HG03521 (cell line): ENCODE results near the gene SH3BP5.
A peak's percentile ranks its signal among the peaks of the same experiment; 100 is the strongest.
"Not testable (repeated sequence)": the region's sequence is repeated elsewhere in the genome, so short reads cannot be mapped to it uniquely, and the experiment has no call there.

ENCODE experiments used
- ATAC-seq: cut with Tn5 transposase; IDR thresholded peaks from one replicate; pipeline ENCODE4 v1.9.1; 2021; ENCODE audit warnings: mild to moderate bottlenecking, moderate library complexity; ENCODE audit not compliant: unreplicated experiment

The SH3BP5 gene, protein sequence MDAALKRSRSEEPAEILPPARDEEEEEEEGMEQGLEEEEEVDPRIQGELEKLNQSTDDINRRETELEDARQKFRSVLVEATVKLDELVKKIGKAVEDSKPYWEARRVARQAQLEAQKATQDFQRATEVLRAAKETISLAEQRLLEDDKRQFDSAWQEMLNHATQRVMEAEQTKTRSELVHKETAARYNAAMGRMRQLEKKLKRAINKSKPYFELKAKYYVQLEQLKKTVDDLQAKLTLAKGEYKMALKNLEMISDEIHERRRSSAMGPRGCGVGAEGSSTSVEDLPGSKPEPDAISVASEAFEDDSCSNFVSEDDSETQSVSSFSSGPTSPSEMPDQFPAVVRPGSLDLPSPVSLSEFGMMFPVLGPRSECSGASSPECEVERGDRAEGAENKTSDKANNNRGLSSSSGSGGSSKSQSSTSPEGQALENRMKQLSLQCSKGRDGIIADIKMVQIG

DNA sequence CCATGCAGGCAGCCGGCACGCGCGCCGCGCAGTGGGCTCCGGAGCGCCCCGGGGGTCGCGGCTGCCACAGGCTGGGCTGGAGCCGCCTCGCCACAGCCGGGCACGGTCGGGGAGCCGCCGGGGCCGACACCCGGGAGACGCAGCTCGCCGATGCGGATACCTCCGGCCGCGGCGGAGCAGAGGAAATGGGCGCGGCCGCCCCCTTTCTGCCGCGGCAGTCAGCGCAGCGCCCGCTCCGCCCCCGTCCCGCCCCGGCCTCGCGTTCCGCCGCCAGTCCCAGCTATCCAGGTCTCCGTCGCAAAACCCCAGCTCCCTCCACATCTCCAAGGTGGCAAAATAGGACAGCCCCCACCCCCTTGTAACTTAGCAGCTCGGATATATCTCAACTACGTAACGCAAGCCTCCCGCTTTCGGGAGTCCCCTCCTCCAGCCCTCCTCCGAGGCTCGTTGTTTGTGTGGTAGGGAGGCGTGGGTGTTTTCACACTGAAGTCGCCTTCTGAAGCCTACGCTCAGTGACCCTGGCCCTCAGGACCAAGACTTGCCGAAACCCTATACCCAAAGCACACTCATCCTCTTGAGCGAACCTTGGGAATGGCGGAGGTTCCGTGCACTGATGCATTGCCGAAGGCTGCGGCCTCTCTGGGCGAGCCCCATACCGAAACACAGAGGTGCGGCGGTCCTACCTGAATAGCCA is at the start of gene SH3BP5:
Gene SH3BP5, minus strand, starts transcription at position 182 of the 694 bp plus-strand sequence. Its CDS starts 178 bp downstream, at position 4.
- peak; percentile 85 for ATAC-seq

DNA sequence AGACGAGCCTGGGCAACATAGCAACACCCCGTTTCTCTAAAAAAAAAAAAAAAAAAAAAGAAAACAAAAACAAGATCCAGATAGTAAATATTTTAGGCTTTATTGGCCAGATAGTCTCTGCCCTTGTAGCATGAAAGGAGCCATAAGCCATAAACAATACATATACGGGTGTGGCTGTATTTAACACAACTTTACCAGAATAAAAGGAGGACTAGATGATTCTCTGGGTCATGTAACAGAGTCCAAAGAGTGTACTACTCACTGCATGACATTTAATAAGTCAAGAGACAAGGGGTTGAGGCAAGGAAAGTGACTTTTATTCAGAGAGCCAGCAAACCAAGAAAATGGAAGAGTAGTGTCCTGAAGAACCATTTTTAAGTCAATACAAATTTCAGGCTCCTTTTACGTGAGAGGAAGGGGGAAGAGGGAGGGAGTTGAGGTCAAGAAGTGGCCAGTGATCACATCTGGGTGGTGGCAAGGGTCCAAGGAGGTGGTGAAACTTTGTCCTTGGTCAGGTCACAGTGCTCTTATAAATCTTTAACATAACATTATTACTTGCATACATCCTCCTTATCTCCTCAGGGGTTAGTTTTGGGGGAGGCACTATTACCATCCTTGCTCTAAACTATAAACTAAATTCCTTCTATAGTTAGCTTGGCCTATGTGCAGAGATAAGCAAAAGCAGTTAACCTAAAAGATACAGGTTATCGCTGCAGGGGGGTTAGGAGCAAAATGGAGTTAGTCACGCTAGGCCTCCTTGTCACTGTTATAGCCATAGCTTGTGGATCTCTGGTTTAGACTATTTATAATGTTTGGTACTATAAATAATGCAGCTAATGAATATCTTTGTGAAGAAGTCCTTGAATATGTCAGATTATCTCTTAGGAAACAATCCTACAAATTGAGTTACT is 48.8 kb upstream of the SH3BP5 start:
- ATAC-seq = no peak

DNA sequence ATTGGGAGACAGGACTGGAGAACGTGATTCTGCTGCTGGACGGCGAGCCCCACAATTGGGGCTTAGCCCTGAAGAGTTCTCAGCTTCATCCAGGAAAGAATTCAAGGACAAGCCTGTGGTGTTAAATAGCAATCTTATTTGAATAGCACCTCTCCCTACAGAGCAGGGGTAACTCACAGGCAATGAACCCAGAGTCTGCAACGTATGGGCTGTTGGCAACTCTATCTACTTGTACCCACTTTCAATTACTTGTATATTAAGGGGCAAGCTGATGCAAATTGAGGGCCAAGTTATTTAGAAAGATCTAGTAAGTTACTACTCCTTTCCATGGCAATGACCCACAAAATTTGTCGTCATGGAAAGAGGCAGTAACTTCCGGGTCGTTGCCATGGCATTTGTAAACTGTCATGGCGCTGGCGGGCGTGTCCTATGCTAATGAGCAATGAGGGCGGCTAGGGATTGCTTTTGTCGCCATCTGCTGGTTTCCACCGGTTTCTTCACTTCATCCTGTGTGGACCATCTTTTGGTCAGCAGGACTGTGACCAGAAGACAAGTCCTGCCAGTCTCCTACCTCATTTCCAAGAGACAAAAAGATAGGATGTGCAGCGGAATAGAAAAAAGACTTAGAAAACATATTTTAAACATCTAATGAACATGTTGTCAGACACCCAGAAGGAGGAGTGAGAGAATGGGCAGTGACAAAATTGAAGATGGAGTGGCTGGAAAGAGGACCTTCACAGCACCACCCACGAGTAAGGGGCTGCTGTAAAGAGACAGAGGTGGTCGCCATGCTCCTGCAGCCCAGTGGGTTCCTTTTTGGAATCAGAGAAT is 45.8 kb upstream of the SH3BP5 start:
- peak; percentile 86 for ATAC-seq

DNA sequence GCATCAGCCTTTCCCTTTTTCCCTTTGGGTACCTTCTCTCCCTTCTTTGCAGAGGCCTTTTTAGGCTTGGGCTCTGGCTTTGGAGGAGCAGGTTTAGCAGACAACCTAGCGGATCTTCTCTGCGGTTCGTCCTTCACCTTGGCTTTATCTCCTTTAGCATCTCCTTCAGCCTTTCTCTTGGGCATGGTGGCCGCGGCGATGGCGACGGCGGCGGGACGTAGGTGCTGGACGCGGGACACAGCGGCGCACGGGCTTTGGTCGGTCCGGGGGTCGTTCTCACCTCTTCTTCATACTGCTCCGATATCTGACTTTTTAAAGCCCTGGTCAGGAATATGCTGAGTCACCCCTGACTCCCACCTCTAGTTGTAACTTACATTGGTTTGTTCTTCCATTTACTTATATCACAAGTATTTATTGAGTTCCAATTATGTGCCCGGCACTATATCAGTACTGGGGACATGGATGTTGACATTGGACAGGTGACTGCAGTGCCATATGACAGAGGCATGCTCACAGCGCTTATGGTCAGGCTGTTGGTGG is 43.1 kb upstream of the SH3BP5 start:
- ATAC-seq = no peak

DNA sequence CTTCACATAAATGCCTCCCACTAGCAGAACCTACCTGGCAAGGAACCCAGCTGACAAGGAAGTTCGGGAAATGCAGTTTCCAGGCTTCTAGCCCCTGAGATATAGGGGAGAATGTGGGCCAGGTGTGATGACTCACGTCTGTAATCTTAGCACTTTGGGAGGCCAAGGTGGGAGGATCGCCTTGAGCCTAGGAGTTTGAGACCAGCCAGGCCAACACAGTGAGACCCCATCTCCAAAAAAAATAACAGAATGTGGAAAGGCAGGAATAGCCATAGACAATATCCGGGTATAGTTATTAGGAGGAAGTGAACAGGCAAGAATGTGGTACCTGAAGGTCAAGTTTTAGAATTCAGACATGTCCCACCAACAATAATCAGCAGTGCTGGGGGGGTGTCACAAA is 40.5 kb upstream of the SH3BP5 start:
- ATAC-seq = no peak

DNA sequence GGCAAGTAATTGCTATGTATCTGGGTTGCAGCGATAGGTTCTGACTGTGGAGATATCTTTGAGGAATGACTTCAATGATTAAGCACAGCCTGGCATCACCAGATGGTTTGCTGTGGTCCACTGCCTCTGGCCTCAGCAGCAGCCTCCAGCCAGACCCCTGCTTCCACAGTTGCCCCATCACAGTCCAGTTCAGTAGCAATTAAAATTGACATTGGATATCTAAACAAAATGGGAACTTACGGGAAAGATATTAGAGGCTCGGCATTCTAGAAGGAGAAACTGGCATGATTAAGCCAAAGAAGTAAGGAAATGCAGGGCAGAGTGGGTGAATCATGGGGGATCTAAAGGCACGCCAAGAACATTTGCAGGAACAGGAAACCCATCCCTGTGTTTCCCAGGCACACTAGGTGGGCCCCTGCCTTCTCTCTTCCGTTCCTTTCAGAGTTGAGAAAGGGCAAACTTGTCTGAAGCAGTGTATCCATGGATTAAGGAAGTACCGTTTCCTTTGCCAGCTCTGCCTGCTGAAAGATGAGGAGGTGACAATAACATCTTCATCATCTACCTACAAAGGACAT is 36.3 kb upstream of the SH3BP5 start:
- ATAC-seq = no peak

DNA sequence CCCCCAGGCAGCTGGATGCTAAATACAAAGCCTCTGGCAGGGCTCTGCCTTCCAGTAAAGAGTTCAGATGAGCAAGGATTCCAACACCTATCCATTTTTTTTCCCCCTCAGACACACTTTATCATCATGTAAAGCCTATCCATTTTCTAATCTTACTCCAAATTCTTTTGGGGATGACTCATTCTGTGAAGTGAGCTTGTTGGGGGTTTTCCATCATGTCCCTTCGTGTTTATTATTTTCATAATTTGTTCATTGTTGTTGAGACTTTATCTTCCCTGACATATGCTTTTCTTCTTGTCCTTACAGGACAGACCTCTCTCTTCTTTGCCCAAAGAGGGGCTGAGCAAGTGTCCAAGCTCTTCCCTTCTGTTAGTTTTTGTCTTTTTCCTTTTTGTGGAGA is 34.7 kb upstream of the SH3BP5 start:
- ATAC-seq = no peak

DNA sequence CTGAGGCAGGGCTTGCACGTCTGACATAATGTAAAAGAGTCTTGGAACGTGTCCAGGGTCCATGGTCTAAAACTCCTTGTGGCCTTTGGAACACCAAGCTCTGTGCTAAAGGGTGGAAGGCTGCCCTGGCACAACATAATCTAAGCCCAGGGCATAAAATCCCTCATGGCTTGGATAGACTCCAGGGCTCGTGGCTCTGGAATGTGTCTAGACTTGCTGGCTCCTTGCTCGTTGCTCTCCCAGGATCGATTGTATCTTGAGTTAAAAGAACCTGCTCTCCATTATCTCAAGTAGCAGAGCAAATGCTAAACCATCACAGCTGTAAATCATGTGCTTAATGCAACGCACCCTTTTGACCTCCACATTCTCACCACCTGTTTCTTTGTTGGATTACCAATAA is 31.7 kb upstream of the SH3BP5 start:
- not testable (repeated sequence) for ATAC-seq

DNA sequence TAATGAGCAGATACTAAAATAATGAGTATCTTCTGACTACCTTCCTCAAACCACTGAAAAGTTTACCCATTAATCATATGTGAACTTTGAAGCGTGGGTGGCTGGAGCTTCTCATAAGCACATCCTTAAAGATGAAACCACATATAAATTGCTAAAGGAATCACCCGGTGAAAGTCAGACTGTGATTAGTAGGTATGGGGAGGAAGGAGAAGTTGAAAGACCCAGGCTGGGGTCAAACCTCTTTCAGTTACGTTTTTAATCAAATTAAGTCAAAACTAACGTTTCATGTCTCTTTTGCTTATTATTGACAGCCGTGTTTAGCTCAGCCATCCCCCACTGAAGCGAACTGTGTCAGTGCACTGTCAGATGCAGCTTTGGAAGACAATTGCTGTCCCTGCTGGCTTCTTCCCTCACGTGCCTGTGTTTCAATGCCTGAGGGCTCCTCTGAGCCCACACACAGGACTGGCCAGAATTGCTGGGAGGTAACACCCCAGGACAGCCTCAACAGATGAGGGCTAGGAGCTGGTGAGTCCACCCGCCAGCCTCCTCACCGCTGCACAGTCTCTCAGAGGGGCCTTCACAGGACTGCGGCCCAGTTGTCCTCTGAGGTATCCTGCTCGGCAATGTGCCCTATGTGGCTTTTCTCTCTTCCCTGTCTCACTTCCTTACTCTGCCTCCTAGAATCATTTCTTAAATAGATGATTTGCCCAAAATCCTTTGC is 29.3 kb upstream of the SH3BP5 start:
- ATAC-seq = peak; percentile 73

DNA sequence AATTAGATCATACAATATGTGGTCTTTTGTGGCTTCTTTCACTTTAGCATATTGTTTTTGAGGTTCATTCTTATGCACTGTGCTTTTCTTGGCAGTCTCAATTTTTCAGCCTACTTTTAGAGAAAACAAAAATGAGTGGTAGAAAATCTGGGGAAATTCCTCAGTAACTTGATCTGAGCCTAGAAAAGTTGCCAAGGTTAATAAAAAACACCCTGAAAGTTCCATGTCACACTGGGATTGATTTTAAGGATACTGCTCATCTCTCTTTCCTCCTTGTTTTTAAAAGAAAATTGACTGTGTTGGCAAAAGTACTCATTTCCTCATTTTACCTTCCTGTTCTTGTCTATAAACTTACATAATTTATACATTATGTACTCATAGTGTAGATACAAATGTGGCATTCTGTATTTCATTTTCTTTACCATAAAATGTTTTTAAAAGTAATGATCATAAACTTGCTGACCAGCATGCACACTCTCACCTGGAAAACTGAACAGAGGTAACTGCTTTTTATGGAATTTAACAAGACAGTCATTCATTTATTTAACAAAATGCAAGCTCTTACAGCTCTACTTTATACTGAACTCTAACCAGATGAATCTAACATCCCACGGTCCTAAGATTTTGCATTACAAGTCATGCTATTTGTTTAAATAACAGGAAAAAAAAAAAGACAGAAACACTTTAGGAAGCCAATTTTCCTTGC is 28.6 kb upstream of the SH3BP5 start:
- no peak for ATAC-seq

DNA sequence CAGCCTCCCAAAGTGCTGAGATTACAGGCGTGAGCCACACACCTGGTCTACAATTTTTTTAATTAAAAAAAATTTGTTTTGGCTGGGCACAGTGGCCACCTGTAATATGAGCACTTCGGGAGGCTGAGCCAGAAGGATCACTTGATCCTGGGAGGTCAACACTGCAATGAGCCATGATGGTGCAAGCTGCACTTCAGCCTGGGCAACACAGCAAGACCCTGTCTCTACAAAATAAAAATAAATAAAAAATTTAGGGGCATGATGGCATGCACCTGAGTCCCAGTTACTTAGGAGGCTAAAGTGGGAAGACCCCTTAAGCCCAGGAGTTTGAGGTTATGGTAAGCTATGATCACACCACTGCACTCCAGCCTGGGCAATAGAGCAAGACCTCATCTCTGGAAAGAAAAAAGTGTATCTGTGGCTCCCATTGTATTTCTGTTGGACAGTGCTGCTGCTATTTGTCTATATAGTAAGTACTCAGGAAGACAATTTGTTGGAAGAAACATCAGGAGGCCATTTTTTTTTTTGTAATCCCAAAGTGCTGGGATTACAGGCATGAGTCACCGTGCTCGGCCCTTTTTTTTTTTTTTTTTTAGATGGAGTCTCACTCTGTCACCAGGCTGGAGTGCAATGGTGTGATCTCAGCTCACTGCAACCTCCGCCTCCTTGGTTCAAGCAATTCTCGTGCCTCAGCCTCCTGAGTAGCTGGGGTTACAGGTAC is 27.5 kb upstream of the SH3BP5 start:
- ATAC-seq = no peak

DNA sequence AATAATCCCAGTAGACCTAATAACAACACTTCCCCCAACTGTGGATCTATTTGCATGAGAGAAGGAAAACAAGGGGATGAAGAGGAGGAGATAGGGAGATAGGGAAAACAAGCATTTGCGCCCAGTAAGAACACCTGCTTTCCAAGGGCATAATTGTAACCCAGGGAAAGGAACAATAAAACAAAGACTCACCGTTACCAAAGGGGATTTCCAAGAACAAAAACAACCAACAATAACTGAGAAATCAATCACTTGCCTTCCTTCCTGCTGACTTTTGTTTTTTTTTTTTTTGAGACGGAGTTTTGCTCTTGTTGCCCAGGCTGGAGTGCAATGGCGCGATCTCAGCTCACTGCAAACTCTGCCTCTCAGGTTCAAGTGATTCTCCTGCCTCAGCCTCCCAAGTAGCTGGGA is 24.3 kb upstream of the SH3BP5 start:
- not testable (repeated sequence) for ATAC-seq

DNA sequence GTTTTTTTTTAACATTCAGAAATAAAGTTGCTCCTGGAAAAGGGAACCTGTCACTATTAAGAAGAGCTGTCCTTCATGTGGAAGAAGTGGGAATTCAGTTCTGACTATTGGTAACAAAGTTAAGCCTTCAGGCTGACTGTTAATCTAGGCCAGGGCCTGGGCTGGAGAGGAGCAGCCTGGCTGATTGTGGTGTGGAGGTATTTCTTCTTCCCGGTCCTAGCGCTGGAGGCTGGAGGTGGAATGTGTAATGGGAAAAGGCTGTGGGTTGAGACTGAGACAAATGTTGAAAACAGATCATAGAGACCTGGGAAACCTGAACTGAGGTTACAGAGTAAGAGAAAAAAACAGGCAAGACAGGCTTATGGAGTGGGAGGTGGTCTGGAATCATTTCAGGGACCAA is 23.8 kb upstream of the SH3BP5 start:
- ATAC-seq = no peak

DNA sequence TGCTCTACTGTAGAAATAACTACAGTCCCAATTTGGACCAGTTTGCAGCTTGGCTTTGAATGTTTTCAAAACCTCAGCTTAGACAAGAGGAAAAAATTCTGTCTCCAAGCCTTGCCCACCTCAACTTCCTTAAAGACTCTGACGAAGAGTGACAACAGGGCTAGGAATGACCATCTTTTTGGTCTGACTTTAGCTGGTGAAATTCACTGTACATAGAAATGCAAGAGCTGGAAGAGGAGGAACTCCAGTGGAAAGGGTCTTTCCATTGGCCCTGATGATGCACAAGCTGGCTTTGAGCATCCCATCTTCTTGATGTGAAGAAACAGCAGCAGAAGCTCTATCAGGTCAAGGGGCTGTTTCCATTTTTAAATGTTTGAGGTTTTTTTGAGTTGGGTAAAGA is 22.7 kb upstream of the SH3BP5 start:
- no peak for ATAC-seq

DNA sequence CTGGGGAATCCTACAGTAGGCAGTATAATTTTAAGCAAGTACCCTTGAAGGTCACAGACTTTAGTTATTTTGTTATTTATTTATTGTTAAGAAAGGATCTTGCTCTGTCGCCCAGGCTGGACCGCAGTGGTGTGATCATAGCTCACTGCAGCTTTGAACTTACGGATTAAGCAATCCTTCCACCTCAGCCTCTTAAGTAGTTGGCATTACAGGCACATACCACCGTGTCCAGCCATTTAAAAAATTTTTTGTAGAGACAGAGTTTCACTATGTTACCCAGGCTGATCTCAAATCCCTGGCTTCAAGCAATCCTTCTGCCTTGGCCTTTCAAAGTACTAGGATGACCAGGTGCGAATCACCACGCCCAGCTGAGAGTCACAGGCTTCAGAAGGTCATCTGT is 22.1 kb upstream of the SH3BP5 start:
- ATAC-seq = no peak

DNA sequence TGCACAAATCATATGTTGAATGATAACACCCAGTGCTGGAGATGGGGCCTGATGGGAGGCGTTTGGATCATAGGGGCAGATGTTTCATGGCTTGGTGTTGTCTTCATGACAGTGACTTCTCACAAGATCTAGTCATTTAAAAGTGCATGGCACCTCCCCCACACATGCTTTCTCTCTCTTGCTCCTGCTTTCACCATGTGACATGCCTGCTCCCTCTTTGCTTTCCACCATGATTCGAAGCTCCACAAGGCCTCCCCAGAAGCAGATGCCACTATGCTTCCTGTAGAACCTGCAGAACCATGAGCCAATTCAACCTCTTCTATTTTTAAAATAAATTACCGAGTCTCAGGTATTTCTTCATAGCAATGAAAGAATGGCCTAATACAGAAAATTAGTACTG is 17.8 kb upstream of the SH3BP5 start:
- ATAC-seq = no peak

DNA sequence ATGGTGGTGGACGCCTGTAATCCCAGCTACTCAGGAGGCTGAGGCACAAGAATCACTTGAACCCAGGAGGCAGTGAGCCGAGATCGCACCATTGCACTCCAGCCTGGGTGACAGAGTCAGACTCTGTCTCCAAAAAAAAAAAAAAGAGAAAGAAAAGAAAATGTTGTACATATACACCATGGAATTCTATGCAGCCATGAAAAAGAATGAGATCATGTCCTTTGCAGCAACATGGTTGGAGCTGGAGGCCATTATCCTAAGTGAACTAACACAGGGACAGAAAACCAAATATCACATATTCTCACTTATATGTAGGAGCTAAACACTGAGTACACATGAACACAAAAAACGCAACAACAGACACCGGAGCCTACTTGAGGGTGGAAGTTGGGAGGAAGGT is 17.1 kb upstream of the SH3BP5 start:
- not testable (repeated sequence) for ATAC-seq

DNA sequence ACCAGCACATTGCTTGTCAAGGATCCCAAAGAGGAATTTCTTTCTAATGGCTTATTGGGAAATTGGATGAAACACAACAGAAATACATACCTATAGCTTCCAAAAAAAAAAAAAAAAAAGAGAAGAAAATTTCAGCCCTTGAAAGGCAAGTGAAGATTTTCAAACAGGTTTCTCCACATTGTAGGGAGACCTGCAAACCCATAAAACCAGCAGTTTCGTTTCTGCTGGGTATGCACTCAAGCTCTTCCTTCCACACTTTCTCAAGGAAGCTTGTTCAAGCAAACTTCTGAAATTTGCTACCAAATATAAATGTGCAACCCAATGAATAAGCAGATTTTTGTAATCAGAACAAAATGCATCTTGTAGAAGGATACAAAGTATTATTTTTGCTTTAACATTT is 15.9 kb upstream of the SH3BP5 start:
- no peak for ATAC-seq
